Stimulated activated CD8-positive, alpha-beta memory T cell treated with anti-CD3 and anti-CD28 coated beads, Interleukin-7, amount 100 ng/mL, for 24 hours (primary cell): ENCODE measurements around the gene SLC37A1.
A peak's percentile ranks its signal among the peaks of the same experiment; 100 is the strongest.
"Not testable (repeated sequence)": the region's sequence is repeated elsewhere in the genome, so short reads cannot be mapped to it uniquely, and the experiment has no call there.

ENCODE experiments used
- DNase-seq: peaks from one replicate; pipeline ENCODE4 v3.0.0-alpha.2; 2020; ENCODE audit warnings: low read depth

SLC37A1 gene

DNA sequence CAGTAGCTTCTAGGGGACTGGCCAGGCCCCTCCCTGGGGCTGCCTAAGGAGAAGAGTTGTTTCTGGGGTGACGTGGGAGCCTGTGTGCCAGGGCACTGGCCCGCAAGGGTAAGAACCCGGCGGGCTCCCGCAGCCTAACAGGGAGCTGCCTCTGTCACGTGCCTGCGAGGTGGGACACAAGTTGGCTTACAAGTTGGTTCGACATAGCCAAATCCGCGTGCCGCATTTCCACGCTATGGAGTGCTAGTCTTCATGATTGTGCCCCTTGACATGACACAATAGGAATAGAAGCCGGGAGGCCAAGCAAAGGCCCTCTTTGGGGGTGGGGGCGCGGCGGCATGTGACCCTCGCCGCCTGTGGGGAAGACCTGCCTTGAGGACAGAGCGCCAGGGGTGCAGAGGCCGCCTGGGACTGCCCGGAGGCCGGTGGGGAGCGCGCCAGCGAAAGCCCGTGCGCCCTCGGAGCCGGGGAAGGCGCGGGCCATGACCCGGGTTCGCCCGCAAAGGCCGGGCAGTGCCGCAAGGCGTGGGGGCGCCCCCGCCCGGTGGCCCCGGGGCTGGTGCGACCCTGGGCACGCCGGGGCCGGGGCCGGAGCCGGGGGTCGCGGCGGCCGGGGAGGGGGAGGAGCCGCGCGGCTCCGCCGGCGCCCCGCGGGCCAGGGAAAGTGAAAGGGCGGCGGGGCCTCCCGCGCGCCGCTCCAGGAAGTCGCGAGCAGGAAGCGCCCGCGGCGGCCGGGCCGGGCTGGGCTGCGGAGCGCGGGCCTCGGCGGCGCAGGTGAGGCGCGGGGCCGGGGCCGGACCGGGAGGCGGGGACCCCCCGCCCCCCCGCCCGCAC lies at the start of gene SLC37A1:
SLC37A1 (plus strand) TSS at position 702 of the 834 bp plus-strand sequence. CDS start 4,603 bp downstream, outside the sequence.
- DNase-seq = no peak

DNA sequence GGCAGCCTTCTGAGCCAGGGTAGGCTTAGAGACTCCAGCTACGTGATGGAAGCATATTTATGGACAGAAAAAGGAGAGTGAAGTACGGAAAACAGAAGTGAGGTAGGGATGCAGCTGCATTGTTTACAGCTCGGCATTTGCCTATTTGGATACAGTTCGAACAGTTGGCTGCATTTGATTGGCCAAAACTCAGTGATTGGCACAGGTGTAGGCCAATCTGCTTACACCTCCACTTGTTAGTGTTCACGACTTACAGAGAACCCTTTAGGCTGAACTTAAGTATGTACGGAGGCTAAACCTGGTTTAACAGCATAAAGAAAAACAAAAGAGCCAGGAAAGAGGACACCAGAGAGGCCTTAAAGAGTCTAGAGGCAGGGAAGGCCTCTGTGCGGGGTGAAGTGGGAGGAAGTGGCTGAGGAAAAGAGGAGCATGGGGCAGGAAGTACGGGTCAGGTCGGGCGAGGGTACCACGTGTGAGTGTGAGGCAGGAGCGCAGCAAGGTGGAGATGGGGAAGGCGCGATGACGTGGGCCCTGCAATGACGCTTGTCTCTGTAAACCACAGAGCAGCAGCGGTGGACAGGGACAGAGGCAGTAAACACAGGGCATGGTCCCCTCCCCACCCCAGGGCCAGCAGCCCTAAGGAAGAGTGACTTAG lies 49.7 kb upstream of the SLC37A1 start:
- DNase-seq = peak; percentile 43

- no peak for DNase-seq
These were observed 48.4 kb upstream of the SLC37A1 start for GRCh38 chr21:42465008-42465802.

DNA sequence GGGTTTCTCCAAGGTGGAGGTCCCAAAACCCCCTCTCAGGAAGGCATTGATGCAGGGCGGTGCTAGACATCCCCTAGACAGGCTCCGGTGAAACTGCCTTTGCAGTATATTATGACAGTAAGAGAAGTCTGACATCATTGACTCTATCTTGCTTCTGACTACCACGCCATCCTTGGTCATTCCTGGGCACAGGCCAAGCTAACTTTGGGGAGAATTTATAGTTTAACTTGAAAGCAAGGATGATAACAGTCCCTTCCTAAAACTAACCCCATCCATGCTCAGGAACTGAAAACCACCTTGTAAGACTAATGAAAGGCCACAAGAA lies 47.9 kb upstream of the SLC37A1 start:
- no peak for DNase-seq

DNA sequence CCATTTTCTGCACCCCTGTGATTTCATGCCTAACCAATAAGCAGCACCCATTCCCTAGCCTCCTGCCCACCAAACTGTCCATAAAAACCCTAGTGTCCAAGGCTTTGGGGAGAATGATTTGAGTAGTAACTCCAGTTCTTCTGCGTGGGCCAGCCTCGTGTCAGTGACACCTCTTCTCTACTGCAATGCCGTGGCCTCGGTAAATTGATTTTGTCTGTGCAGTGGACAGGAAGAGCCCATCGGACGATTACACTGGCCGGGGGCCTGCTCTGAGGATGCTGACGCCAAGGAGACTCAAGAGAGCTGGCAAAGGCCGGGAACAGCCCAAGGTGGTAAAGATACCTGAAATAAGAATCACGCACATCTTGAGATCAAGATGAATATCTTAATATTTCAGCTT lies 47.0 kb upstream of the SLC37A1 start:
- no peak for DNase-seq

DNA sequence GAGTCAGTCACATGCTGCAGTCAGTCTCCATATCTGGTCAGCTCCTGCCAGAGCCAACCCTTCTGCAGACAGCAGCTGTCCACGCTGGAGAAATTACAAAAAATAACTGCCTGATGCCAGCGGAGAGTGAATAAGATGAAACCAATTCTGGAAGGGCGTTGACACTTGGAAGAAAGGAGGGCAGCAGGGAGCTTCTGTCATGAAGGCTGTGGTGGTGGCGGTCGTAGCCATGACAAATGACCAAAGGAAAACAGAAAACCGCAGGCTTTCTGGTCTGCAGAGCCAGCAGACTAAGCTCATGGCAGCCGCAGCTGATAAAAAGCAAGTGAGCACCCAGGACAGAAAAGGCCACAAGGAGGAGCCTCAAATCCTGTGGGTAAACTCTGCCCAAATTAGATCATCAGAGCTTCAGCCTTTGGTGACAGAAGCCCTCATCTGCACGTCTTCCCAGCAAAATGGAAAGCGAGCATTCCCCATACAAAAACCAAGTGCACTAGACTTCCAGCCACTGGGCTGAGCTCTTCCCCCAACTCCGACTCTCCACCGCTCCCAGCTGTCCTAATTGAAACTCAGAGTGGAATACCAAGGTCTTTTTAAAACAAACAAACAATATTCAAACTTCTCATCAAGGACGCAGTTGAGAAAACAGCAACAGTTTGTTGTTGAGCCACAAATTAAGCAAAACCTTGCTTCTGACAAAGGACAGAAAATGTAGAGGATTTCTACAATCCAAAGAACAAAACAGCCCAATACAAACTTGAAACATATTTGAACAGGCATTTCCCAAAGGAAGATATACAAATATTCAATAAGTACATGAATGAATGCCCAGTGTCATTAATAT lies 46.3 kb upstream of the SLC37A1 start:
- DNase-seq = no peak

- DNase-seq = no peak
These were observed 45.0 kb upstream of the SLC37A1 start for GRCh38 chr21:42468491-42469131.

GRCh38 chr21:42469272-42469671 lies 44.4 kb upstream of the SLC37A1 start:
- no peak for DNase-seq

DNA sequence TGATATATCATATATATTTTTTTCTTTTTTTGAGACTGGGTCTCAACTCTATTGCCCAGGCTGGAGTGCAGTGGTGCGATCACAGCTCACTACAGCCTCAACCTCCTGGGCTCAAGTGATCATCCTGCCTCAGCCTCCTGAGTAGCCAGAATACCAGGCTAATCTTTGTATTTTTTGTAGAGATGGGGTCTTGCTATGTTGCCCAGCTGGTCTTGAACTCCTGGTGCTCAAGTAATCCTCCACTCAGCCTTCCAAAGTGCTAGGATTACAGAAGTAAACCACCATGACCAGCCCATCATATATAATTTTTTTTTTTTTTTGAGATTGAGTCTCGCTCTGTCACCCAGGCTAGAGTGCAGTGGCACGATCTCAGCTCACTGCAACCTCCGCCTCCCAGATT lies 43.9 kb upstream of the SLC37A1 start:
- DNase-seq = not testable (repeated sequence)

- DNase-seq = no peak
These were observed 42.4 kb upstream of the SLC37A1 start for GRCh38 chr21:42471206-42471605.

DNA sequence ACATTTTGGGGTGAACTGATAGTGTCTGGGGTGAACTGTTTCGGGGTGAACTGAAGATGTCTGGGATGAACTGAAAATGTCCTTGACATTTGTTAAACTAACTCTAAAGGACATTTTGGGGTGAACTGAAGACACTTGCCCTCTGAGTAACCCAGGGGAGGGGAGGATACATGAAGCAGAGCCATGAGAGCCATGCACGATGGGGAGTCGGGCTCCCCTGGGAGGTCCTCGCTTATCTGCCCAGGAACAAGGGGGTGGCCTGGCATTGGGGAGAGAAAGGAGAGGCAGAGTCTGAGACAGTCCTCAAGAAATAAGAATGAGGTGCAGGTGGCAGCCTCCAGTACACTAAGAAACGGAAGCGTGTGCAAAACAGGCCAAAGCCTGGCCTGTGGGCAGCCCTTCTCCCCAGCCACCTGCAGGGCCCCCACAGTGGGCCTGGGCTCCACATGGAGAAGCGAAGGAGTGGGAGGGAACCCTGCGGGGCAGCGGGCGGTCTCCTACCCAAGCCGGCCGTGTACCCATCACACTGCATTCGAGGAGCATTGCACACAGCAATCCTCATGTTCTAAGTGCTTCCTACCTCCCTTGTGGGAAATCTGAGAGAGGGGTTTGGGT lies 41.8 kb upstream of the SLC37A1 start:
- DNase-seq = no peak

DNA sequence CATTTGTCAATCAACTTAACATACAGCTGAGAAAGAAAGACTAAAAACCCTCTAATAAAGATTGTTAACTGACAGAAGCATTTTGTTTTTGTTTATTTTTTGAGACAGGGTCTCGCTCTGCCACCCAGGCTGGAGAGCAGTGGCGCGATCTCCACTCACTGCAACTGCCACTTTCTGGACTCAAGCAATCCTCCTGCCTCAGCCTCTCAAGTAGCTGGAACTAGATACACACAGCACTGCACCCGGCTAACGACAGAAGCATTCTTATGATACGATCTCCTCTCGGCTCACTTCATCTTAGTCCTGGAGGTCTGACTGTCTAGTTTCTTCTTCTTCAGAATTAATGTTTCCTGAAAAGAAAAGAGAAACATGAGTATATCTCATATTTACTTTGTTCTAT lies 41.1 kb upstream of the SLC37A1 start:
- no peak for DNase-seq

GRCh38 chr21:42473498-42474042 lies 40.1 kb upstream of the SLC37A1 start:
- no peak for DNase-seq

- no peak for DNase-seq
These were observed 39.4 kb upstream of the SLC37A1 start for GRCh38 chr21:42474043-42474831.

DNA sequence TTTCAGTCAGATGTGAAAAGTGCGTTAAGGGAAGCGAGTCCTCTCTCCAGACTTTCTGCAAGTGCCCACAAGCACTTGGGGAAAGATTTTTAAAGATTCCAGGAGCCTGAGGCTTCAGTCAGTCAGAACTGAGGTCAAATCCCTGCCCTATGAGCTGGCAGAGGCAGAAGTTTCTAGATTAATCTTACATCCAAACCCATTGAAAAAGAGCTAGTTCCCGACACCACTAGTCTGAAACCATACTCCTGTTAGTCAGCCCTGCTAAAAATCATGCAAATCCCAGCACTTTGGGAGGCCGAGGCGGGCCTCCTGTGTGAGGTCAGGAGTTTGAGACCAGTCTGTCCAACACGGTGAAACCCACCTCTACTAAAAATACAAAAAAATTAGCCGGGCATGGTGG lies 38.6 kb upstream of the SLC37A1 start:
- no peak for DNase-seq

- DNase-seq = no peak
These were observed 37.9 kb upstream of the SLC37A1 start for GRCh38 chr21:42475526-42476387.

GRCh38 chr21:42476388-42477331 lies 37.0 kb upstream of the SLC37A1 start:
- no peak for DNase-seq

DNA sequence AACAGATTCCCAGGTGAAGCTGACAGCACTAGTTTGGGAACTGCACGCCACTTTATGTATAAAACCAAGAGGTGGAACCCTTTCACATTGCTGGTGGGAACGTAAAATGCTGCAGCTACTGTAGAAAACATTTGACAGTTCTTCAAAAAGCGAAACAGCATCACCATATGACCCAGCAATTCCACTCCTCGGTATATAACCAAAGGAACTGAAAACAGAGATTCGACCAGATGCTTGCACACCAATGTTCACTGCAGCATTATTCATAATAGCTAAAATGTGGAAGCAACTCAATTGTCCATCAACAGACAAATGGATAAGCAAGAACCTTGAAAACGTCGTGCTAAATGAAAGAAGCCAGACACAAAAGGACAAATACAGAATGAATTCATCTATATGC lies 35.1 kb upstream of the SLC37A1 start:
- no peak for DNase-seq
